SH-SY5Y (cell line): ENCODE results near the gene HINT1.

Experiments
- GATA2 ChIP-seq: IDR thresholded peaks from 2 replicates; pipeline ENCODE4 v1.6.1; 2011; ENCODE audit warnings: mild to moderate bottlenecking, low read depth, low read length
- GATA3 ChIP-seq: IDR thresholded peaks from 2 replicates; pipeline ENCODE4 v1.6.1; 2011; ENCODE audit warnings: low read depth, mild to moderate bottlenecking, low read length, moderate library complexity

HINT1 gene

GRCh38 chr5:131156385-131156784 is 8.7 kb downstream of the HINT1 start:
- TF ChIP-seq GATA3 (no peak), GATA2 (no peak)

GRCh38 chr5:131151216-131151615 is 13.8 kb downstream of the HINT1 start:
- TF ChIP-seq GATA2: no peak
- no peak for TF ChIP-seq GATA3

- TF ChIP-seq GATA2 (no peak), GATA3 (no peak)
These were observed 14.6 kb downstream of the HINT1 start for GRCh38 chr5:131150408-131150807.

- TF ChIP-seq GATA3 (no peak), GATA2 (no peak)
These were observed 16.2 kb downstream of the HINT1 start for GRCh38 chr5:131148835-131149234.

- TF ChIP-seq GATA3 (no peak), GATA2 (no peak)
These were observed 17.8 kb downstream of the HINT1 start for GRCh38 chr5:131147258-131147657.

- TF ChIP-seq GATA3 (no peak), GATA2 (no peak)
These were observed 22.0 kb downstream of the HINT1 start for GRCh38 chr5:131142970-131143617.

GRCh38 chr5:131139321-131139720 is 25.7 kb downstream of the HINT1 start:
- no peak for TF ChIP-seq GATA3
- TF ChIP-seq GATA2: no peak

- TF ChIP-seq GATA2 (no peak), GATA3 (no peak)
These were observed 35.8 kb downstream of the HINT1 start for GRCh38 chr5:131129306-131129705.

GRCh38 chr5:131114754-131115153 is 50.3 kb downstream of the HINT1 start:
- TF ChIP-seq GATA2: no peak
- no peak for TF ChIP-seq GATA3

GRCh38 chr5:131112424-131112823 is 52.6 kb downstream of the HINT1 start:
- TF ChIP-seq GATA3: no peak
- no peak for TF ChIP-seq GATA2

GRCh38 chr5:131110256-131110594 is 54.8 kb downstream of the HINT1 start:
- no peak for TF ChIP-seq GATA2
- no peak for TF ChIP-seq GATA3

- no peak for TF ChIP-seq GATA2
- no peak for TF ChIP-seq GATA3
These were observed 55.4 kb downstream of the HINT1 start for GRCh38 chr5:131109540-131110255.
